HG03135 (cell line): ENCODE measurements around the gene TUBA1A.
"Not testable (repeated sequence)": the region's sequence is repeated elsewhere in the genome, so short reads cannot be mapped to it uniquely, and the experiment has no call there.

Source experiments
- ATAC-seq: cut with Tn5 transposase; IDR thresholded peaks from one replicate; pipeline ENCODE4 v1.9.1; 2021; ENCODE audit warnings: mild to moderate bottlenecking, moderate library complexity; ENCODE audit not compliant: unreplicated experiment

Gene TUBA1A

GRCh38 chr12:49201595-49202295 lies 12.9 kb upstream of the TUBA1A start:
- no peak for ATAC-seq

GRCh38 chr12:49200919-49201594 lies 12.2 kb upstream of the TUBA1A start:
- ATAC-seq = no peak

DNA sequence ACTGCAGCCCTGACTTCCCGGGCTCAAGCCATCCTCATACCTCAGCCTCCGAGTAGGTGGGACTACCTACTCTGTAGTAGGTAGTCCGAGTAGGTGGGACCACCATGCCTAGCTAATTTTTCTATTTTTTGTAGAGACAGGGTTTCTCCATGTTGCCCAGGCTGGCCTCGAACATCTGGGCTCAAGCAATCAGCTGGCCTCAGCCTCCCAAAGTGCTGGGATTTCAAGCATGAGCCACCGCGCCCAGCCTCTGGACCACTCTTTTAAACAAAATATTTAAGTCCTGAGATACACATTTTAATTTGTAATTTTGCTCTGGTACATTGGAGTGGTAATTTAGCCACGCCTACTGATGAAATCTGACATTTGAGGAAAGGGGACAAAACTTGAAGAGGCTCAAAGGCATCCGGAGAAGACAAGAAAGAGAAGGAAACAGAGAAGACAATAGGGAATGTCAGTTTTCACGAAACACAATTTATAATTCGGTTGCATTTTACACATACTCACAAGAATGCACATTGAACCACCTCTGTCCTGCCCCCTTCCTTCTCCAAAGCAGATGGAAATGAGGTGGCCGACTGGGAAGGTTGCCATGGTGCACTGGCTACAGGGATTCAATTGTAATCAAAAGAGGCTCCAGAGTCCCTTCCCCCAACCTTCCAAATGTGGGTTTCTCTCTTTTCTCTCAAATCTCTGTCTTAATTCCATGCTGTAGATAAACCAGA lies 9.7 kb upstream of the TUBA1A start:
- no peak for ATAC-seq

DNA sequence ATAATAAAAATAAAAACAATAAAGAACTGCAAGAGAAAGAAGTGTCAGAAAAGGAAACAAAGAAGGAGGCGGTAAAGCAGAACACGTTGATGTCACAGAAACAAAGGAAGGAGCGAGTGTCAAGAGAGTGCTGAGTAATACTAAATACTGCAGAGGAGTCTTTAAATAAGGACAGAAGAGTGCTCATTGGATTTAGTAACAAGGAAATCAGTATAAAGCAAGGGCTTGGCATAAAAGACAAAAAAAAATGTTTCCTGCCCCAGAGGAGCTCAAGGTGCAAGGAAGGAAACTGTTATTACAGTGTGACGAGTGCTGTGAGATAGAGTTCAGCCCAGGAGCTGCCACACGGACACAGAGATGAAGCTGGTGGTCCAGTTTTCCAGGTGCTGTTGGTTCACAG lies 8.4 kb upstream of the TUBA1A start:
- ATAC-seq = no peak

GRCh38 chr12:49195736-49196135 lies 6.9 kb upstream of the TUBA1A start:
- no peak for ATAC-seq

- ATAC-seq = not testable (repeated sequence)
Observed at GRCh38 chr12:49193746-49194145, 4.9 kb upstream of the TUBA1A start.

DNA sequence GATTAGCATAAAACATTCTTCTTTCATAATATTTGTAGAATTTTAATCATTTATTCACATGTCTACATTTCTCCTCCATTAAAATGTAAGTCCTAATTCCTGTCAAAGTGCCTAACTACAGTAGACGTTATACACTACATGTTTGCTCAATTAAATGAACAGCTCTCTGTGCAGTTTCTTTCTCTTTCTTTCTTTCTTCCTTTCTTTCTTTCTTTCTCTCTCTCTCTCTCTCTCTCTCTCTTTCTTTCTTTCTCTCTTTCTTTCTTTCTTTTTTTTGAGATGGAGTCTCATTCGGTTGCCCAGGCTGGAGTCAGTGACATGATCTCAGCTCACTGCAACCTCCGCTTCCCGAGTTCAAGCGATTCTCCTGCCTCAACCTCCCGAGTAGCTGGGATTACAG lies 2.6 kb upstream of the TUBA1A start:
- ATAC-seq = not testable (repeated sequence)

GRCh38 chr12:49190974-49191373 lies 2.1 kb upstream of the TUBA1A start:
- no peak for ATAC-seq

GRCh38 chr12:49189731-49190716 lies 1.1 kb upstream of the TUBA1A start:
- ATAC-seq = no peak

GRCh38 chr12:49188201-49188915 lies 522 bp downstream of the TUBA1A start:
- ATAC-seq = peak; percentile 46

- no peak for ATAC-seq
Observed at GRCh38 chr12:49187184-49187583, 1.7 kb downstream of the TUBA1A start.

DNA sequence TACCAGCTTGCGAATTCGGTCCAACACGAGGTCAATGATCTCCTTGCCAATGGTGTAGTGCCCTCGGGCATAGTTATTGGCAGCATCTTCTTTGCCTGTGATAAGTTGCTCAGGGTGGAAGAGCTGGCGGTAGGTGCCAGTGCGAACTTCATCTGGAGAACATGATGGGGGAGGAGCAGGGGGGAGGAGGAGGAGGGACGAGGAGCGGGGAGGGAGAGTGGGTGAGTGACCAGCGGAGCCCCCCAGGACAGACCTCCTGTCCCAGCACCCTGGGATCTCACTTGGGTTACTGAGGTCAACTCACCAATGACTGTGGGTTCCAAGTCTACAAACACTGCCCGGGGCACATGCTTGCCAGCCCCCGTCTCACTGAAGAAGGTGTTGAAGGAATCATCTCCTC lies 2.6 kb downstream of the TUBA1A start:
- not testable (repeated sequence) for ATAC-seq

- ATAC-seq = not testable (repeated sequence)
Observed at GRCh38 chr12:49184697-49185096, 4.2 kb downstream of the TUBA1A start.

DNA sequence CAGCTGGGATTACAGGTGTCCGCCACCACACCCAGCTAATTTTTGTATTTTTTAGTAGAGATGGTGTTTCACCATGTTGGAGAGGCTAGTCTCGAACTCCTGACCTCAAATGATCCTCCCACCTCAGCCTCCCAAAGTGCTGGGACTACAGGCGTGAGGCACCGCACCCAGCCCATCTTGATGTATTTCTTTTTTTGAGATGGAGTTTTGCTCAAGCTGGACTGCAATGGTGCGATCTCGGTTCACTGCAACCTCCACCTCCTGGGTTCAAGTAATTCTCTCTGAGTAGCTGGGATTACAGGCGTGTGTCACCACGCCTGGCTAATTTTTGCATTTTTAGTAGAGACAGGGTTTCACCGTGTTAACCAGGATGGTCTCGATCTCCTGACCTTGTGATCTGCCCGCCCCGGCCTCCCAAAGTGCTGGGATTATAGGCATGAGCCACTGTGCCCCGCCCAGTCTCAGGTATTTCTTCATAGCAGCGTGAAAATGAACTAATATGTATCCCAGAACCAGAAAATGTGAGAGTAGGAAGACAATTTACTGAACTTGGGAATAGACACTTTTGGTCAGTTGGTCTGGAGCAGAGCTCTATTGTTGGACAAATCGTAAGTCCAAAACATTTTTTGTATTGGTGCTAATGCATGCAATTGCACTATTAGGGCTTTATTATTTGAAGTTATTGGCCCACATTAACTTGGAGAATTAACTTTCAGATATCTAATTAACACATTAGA lies 5.5 kb downstream of the TUBA1A start:
- ATAC-seq = not testable (repeated sequence)

GRCh38 chr12:49174218-49174617 lies 14.7 kb downstream of the TUBA1A start:
- ATAC-seq = no peak

- no peak for ATAC-seq
Observed at GRCh38 chr12:49170924-49171323, 18.0 kb downstream of the TUBA1A start.

DNA sequence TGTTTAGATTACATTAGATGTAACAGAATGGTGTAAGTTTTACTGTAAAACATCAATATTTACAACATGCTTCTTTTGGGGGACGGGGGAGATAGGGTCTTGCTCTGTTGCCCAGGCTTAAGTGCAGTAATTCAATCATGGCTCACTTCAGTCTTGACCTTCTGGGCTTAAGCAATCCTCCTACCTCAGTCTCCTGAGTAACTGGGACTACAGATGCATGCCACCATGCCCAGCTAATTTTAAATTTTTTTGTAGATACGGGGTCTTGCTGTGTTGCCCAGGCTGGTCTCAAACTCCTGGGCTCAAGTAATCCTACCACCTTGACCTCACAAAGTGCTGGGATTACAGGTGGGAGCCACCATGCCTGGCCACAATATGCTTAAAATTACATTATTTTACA lies 23.8 kb downstream of the TUBA1A start:
- ATAC-seq = no peak

DNA sequence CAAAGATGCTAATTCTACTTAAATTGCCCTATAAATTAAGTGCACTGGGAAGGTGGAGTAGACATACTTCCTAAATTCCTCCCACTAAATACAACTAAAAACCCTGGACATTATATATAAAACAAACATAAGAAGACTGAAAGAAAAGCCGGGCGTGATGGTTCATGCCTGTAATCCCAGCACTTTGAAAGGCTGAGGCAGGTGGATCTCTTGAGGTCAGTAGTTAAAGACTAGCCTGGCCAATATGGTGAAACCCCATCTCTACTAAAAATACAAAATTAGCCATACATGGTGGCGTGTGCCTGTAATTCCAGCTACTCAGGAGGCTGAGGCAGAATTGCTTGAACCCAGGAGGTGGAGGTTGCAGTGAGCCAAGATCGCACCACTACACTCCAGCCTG lies 27.0 kb downstream of the TUBA1A start:
- ATAC-seq = not testable (repeated sequence)

DNA sequence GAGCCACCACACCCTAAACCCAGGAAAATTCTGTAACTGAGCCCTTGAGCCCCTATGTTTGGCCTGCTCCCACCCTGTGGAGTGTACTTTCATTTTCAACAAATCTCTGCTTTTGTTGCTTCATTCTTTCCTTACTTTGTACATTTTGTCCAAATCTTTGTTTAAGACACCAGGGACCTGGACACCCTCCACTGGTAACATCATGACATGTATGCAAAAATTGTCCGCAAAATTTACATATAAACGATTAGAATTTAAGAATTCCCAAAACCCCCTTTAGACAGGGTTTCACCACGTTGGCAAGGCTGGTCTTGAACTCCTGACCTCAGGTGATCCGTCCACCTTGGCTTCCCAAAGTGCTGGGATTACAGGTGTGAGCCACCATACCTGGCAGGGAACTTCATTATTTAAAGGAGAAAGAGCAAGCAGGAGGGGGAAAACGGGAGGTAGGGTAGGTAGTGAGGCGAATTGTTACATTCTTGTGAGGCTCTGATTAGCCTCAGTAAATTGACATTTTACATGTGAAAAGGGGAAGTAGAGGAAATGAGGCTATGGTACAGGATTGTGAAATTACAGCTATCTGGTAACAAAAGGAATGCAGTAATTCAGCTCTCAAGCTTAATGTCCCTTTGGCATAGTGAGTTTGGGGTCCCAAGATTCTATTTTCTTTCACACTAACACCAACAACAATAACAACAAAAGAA lies 27.6 kb downstream of the TUBA1A start:
- no peak for ATAC-seq
